SK-N-SH (cell line): ENCODE results near the gene DAB2. TPM values are rescaled to one million over a fixed set of nuclear protein-coding genes. Genes with fewer than 3 reads are reported as not detected.

Source experiments
- CTCF ChIA-PET: fragments of 300-600, 350-600 bp; formaldehyde crosslinking; extraction: SDS; loops from one replicate; lab custom pipeline; 2021; lab: Yijun Ruan, JAX
- POLR2A ChIA-PET: fragments of 350-600 bp; sonication (Branson Sonifier 250); formaldehyde crosslinking; extraction: SDS; loops from one replicate; lab custom pipeline; 2020; ENCODE audit warnings: antibody characterized with exemption, inconsistent platforms; lab: Yijun Ruan, JAX
- DNase-seq: peaks from one replicate; pipeline ENCODE4 v3.0.0; 2012
- H2AFZ ChIP-seq: fragments of 200-600 bp; sonication (generic); 2 replicates; pipeline ENCODE4 v1.8.1; 2016; ENCODE audit warnings: antibody characterized with exemption, mild to moderate bottlenecking, low read depth
- H3F3A ChIP-seq: fragments of 200-600 bp; sonication (generic); replicated peaks from 2 replicates; pipeline ENCODE3; 2016; ENCODE audit warnings: antibody characterized with exemption, mild to moderate bottlenecking; ENCODE audit not compliant: insufficient read depth
- H3K27ac ChIP-seq, 2 experiments: fragments of 200-500 bp in 1 of 2; fragments of 200-600 bp in 1 of 2; sonication (Bioruptor generic) in 1 of 2; sonication (generic), shearing (Covaris generic) in 1 of 2; 2 replicates each; pipeline versions ENCODE4 v1.5.1 to v1.6.1; 2014 to 2016; ENCODE audit warnings: low read depth in 2 of 2, inconsistent platforms in 1 of 2, low read length in 1 of 2, mild to moderate bottlenecking in 1 of 2, mixed read lengths in 1 of 2
- H3K27me3 ChIP-seq: fragments of 200-600 bp; sonication (generic), shearing (Covaris generic); 2 replicates; pipeline ENCODE4 v1.6.1; 2016; ENCODE audit warnings: mixed run types; ENCODE audit not compliant: insufficient read depth
- H3K36me3 ChIP-seq, 2 experiments: fragments of 200-500 bp in 1 of 2; fragments of 200-600 bp in 1 of 2; sonication (Bioruptor generic) in 1 of 2; sonication (generic) in 1 of 2; replicated peaks in 1 of 2; 2 replicates each; pipeline versions ENCODE3 to v1.5.1; 2014 to 2016; ENCODE audit warnings: low read length in 1 of 2, mild to moderate bottlenecking in 1 of 2; ENCODE audit not compliant: insufficient read depth in 2 of 2, control insufficient read depth in 1 of 2
- H3K4me1 ChIP-seq, 2 experiments: fragments of 200-500 bp in 1 of 2; fragments of 200-600 bp in 1 of 2; sonication (Bioruptor generic) in 1 of 2; sonication (generic), shearing (Covaris generic) in 1 of 2; 2 replicates each; pipeline versions ENCODE4 v1.5.1 to v1.6.1; 2014 to 2016; ENCODE audit warnings: low read depth in 1 of 2, low read length in 1 of 2, mixed run types in 1 of 2; ENCODE audit not compliant: insufficient read depth in 2 of 2, control insufficient read depth in 1 of 2
- H3K4me2 ChIP-seq: fragments of 200-600 bp; sonication (generic), shearing (Covaris generic); 2 replicates; pipeline ENCODE4 v1.6.1; 2017; ENCODE audit warnings: mixed run types
- H3K4me3 ChIP-seq, 2 experiments: fragments of 200-500 bp in 1 of 2; fragments of 200-600 bp in 1 of 2; sonication (Bioruptor generic) in 1 of 2; sonication (generic), shearing (Covaris generic) in 1 of 2; 2 replicates each; pipeline versions ENCODE4 v1.5.1 to v1.8.1; 2014 to 2016; ENCODE audit warnings: low read depth in 2 of 2, inconsistent platforms in 1 of 2, low read length in 1 of 2, mild to moderate bottlenecking in 1 of 2, mixed read lengths in 1 of 2, moderate library complexity in 1 of 2
- H3K79me2 ChIP-seq: fragments of 200-600 bp; sonication (generic); 2 replicates; pipeline ENCODE4 v1.8.1; 2017; ENCODE audit warnings: mild to moderate bottlenecking; ENCODE audit not compliant: insufficient read depth
- H3K9ac ChIP-seq: fragments of 200-600 bp; sonication (generic); 2 replicates; pipeline ENCODE4 v1.6.1; 2017; ENCODE audit warnings: mixed run types
- H3K9me2 ChIP-seq: fragments of 200-600 bp; sonication (generic); 2 replicates; pipeline ENCODE4 v1.6.1; 2017; ENCODE audit warnings: mixed run types
- H3K9me3 ChIP-seq: fragments of 200-600 bp; sonication (generic); 2 replicates; pipeline ENCODE4 v1.6.1; 2017; ENCODE audit warnings: mixed run types, mild to moderate bottlenecking, moderate library complexity
- H4K20me1 ChIP-seq: fragments of 200-600 bp; sonication (generic); 2 replicates; pipeline ENCODE4 v1.6.1; 2017; ENCODE audit warnings: mild to moderate bottlenecking, mixed run types; ENCODE audit not compliant: insufficient read depth
- CTCF ChIP-seq: fragments of 200-600 bp; sonication (generic); IDR thresholded peaks from 2 replicates; pipeline ENCODE4 v1.6.1; 2017; ENCODE audit warnings: antibody characterized with exemption, mild to moderate bottlenecking, moderate library complexity
- ELF1 ChIP-seq: IDR thresholded peaks from 2 replicates; pipeline ENCODE4 v1.4.0; 2012
- EP300 ChIP-seq, 2 experiments: IDR thresholded peaks; 2 replicates each; pipeline versions ENCODE4 v1.4.0 to v1.6.1; 2012; ENCODE audit warnings: borderline replicate concordance in 1 of 2, low read depth in 1 of 2, low read length in 1 of 2
- FOSL2 ChIP-seq: IDR thresholded peaks from 2 replicates; pipeline ENCODE4 v1.4.0; 2012; ENCODE audit warnings: low read depth, mild to moderate bottlenecking, moderate library complexity, borderline replicate concordance
- GABPA ChIP-seq: IDR thresholded peaks from 2 replicates; pipeline ENCODE4 v1.4.0; 2012; ENCODE audit warnings: low read depth, mild to moderate bottlenecking
- GATA2 ChIP-seq: sonication (generic); formaldehyde crosslinking; IDR thresholded peaks from 2 replicates; pipeline ENCODE4 v1.5.0; 2020; ENCODE audit warnings: mild to moderate bottlenecking, missing genetic modification reagents
- IRF3 ChIP-seq: fragments of 150-350 bp; IDR thresholded peaks from 2 replicates; pipeline ENCODE4 v1.6.1; 2016; ENCODE audit warnings: mild to moderate bottlenecking, low read depth, low read length
- JUND ChIP-seq: IDR thresholded peaks from 2 replicates; pipeline ENCODE4 v1.4.0; 2012
- MAX ChIP-seq: IDR thresholded peaks from 2 replicates; pipeline ENCODE4 v1.4.0; 2012; ENCODE audit warnings: low read depth
- NRF1 ChIP-seq: IDR thresholded peaks from 2 replicates; pipeline ENCODE4 v1.6.1; 2012; ENCODE audit warnings: low read depth, mild to moderate bottlenecking, low read length
- PBX3 ChIP-seq: IDR thresholded peaks from 2 replicates; pipeline ENCODE4; 2012
- RAD21 ChIP-seq: IDR thresholded peaks from 2 replicates; pipeline ENCODE4 v1.6.1; 2012; ENCODE audit warnings: mild to moderate bottlenecking, low read length
- REST ChIP-seq: IDR thresholded peaks from 2 replicates; pipeline ENCODE4 v1.6.1; 2012; ENCODE audit warnings: mild to moderate bottlenecking, low read depth, low read length, moderate library complexity
- RFX5 ChIP-seq: IDR thresholded peaks from 2 replicates; pipeline ENCODE4 v1.6.1; 2012; ENCODE audit warnings: mild to moderate bottlenecking, improper control_type of control experiment, low read length
- RXRA ChIP-seq: IDR thresholded peaks from 2 replicates; pipeline ENCODE4 v1.4.0; 2012; ENCODE audit warnings: low read depth, mild to moderate bottlenecking, borderline replicate concordance
- SMC3 ChIP-seq: IDR thresholded peaks from 2 replicates; pipeline ENCODE4 v1.6.1; 2012; ENCODE audit warnings: low read depth, low read length, improper control_type of control experiment
- TCF12 ChIP-seq: IDR thresholded peaks from 2 replicates; pipeline ENCODE4 v1.4.0; 2012
- TEAD4 ChIP-seq: IDR thresholded peaks from 2 replicates; pipeline ENCODE4 v1.4.0; 2012; ENCODE audit warnings: mild to moderate bottlenecking, borderline replicate concordance; ENCODE audit not compliant: insufficient read depth
- USF1 ChIP-seq: IDR thresholded peaks from 2 replicates; pipeline ENCODE4 v1.4.0; 2012; ENCODE audit warnings: low read depth, borderline replicate concordance
- WGBS: methylation state at CpG from one replicate; pipeline ENCODE4 v1.1.6; 2017; ENCODE audit warnings: low lambda C conversion rate; 5-methylcytosine and 5-hydroxymethylcytosine counted together
- polyA plus RNA-seq, 3 experiments: library from polyadenylated mRNA; depleted of rRNA; stranded (reverse); fragments of >200 nt; gene quantifications; 2 replicates each; pipeline ENCODE4 v1.2.3, GENCODE V29; 2012

DAB2 gene
- polyA plus RNA-seq, 1 of the 3 experiments (the other 2 are of a cell fraction): 23.7 TPM

GRCh38 chr5:39395521-39395920, 29.3 kb downstream of the DAB2 start:
- no peak for DNase-seq
- TF ChIP-seq EP300 (IDR thresholded peaks at IDR 0.05; ENCODE audit: borderline replicate concordance in 1 of 2, low read depth in 1 of 2, low read length in 1 of 2) (no peak), RFX5 (no peak), NRF1 (no peak), RXRA (no peak), USF1 (no peak), PBX3 (no peak), REST (no peak), MAX (no peak), TEAD4 (no peak), TCF12 (no peak)
- TF ChIP-seq, all 33 proteins: peak for 0
- Histone ChIP-seq H4K20me1 (no peaks in the 10 kb centered on the region), H3K79me2 (peaks cover 26% of the 10 kb centered on the region), H3K4me2 (no peak overlapping the region), H3K9me2 (no peaks in the 10 kb centered on the region), H3K27ac (peak overlapping the region in 1 of 2 experiments; percentile 35; a peak in 2 of 4 replicates), H3K4me1 (peaks cover 0 to 41% of the 10 kb centered on the region in 2 experiments; a peak in 3 of 4 replicates), H3K9ac (no peak overlapping the region), H3K4me3 (no peak overlapping the region), H3K9me3 (no peaks in the 10 kb centered on the region), H3K27me3 (no peaks in the 10 kb centered on the region), H3F3A (peaks cover 28% of the 10 kb centered on the region), H2AFZ (no peak overlapping the region), H3K36me3 (peaks cover 24 to 39% of the 10 kb centered on the region in 2 experiments)
- ChIA-PET POLR2A (no interaction called here), CTCF (interaction anchor here (0.7 kb wide), 1 partner anchor 19 kb away, joined by 3 read pairs; no protein-coding TSS in a partner anchor)

- Histone ChIP-seq H3F3A (peaks cover 22% of the 10 kb centered on the region), H3K4me2 (no peak overlapping the region), H4K20me1 (no peaks in the 10 kb centered on the region), H3K79me2 (peaks cover 22% of the 10 kb centered on the region), H3K4me1 (peaks cover 0 to 35% of the 10 kb centered on the region in 2 experiments; a peak in 3 of 4 replicates), H3K27ac (peak overlapping the region in 1 of 2 experiments; percentile 35; a peak in 2 of 4 replicates), H3K9me2 (no peaks in the 10 kb centered on the region), H3K36me3 (peaks cover 30 to 45% of the 10 kb centered on the region in 2 experiments), H2AFZ (no peak overlapping the region), H3K27me3 (no peaks in the 10 kb centered on the region), H3K9me3 (no peaks in the 10 kb centered on the region), H3K9ac (no peak overlapping the region), H3K4me3 (no peak overlapping the region)
- WGBS: 25% methylated on average over 3 of the region's 3 CpGs
- TF ChIP-seq IRF3: no peak
- TF ChIP-seq SMC3: no peak
- no peak for TF ChIP-seq RFX5
- no peak for TF ChIP-seq CTCF
- no peak for TF ChIP-seq GATA2
- TF ChIP-seq GABPA: no peak
- no peak for TF ChIP-seq FOSL2
- no peak for TF ChIP-seq JUND
- no peak for TF ChIP-seq RAD21
- TF ChIP-seq NRF1: no peak
- TF ChIP-seq TEAD4: no peak
- TF ChIP-seq ELF1: no peak
- CTCF ChIA-PET: interaction anchor here (0.7 kb wide), 1 partner anchor 19 kb away, joined by 3 read pairs; no protein-coding TSS in a partner anchor
- no peak for DNase-seq
- POLR2A ChIA-PET: no interaction called here
Measured at GRCh38 chr5:39394946-39395345, 29.8 kb downstream of the DAB2 start.
